ENCODE data around the gene RBM47. TPM values are rescaled to one million over a fixed set of nuclear protein-coding genes. Genes with fewer than 3 reads are reported as not detected.
"Not testable (repeated sequence)": the region's sequence is repeated elsewhere in the genome, so short reads cannot be mapped to it uniquely, and the experiment has no call there.

RBM47 gene
- total and polyA plus RNA-seq, 2 experiments from 2014 or later, result 35.6 to 139 TPM

GRCh38 chr4:40545487-40545886, 84.2 kb downstream of the RBM47 start:
- Mint-ChIP-seq H3K36me3 (ENCODE audit: low read depth) (peaks cover 70% of the 10 kb centered on the region), H3K4me1 (peaks cover 11% of the 10 kb centered on the region)
- not testable (repeated sequence) for H3K4me3 Mint-ChIP-seq; H3K9me3 Mint-ChIP-seq; ATAC-seq; DNase-seq (ENCODE audit: low spot score); H3K4me1 ChIP-seq (ENCODE audit: insufficient read depth); H3F3A ChIP-seq (replicated peaks; ENCODE audit: low read depth); H3K4me2 ChIP-seq; H3K4me3 ChIP-seq; H3K27me3 ChIP-seq (ENCODE audit: insufficient read depth); H3K27me3 Mint-ChIP-seq (ENCODE audit: insufficient read depth, low read depth, poor library complexity); H3K27ac Mint-ChIP-seq; H3K9me2 ChIP-seq (ENCODE audit: insufficient read depth); H2AFZ ChIP-seq
- Histone ChIP-seq H3K36me3 (ENCODE audit: insufficient read depth) (peaks cover 22% of the 10 kb centered on the region), H3K79me2 (replicated peaks; ENCODE audit: insufficient read depth) (peaks cover 71% of the 10 kb centered on the region), H4K20me1 (replicated peaks; ENCODE audit: insufficient read depth) (peaks cover 25% of the 10 kb centered on the region), H3K27ac (ENCODE audit: low read depth) (0 out of 2 replicates have a peak overlapping the region, but pooled peaks have one; percentile 20)

DNA sequence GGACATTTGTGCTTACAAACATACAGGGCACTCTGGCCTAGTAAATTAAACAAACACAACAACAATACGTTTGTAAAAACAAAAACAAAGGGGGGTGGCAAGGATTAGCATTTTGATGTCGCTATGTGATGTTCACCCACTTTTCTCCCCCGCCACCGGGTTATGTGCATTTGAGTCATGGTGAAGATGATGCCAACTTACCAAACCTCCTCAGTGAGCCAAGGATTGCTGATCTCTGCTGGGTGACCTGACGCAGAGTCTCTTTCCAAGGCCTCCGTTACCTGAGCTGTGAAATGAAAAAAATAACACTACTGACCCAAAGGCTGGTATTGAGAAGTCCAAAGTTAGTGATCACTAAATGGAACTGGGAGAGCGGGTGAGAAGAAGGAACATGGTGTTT, 85.4 kb downstream of the RBM47 start:
- Histone ChIP-seq H2AFZ (no peak overlapping the region), H4K20me1 (replicated peaks; ENCODE audit: insufficient read depth) (peaks cover 29% of the 10 kb centered on the region), H3K9me2 (ENCODE audit: insufficient read depth) (no peaks in the 10 kb centered on the region), H3K79me2 (replicated peaks; ENCODE audit: insufficient read depth) (peaks cover 67% of the 10 kb centered on the region), H3K36me3 (ENCODE audit: insufficient read depth) (peaks cover 29% of the 10 kb centered on the region), H3K27me3 (ENCODE audit: insufficient read depth) (no peaks in the 10 kb centered on the region), H3K4me3 (no peak overlapping the region), H3K4me2 (no peak overlapping the region), H3F3A (replicated peaks; ENCODE audit: low read depth) (no peaks in the 10 kb centered on the region), H3K27ac (ENCODE audit: low read depth) (0 out of 2 replicates have a peak overlapping the region, but pooled peaks have one; percentile 41), H3K4me1 (ENCODE audit: insufficient read depth) (peaks cover 4% of the 10 kb centered on the region; the same call in 1 of the 2 replicates)
- peaks cover 11% of the 10 kb centered on the region for H3K4me1 Mint-ChIP-seq
- peaks cover 4% of the 10 kb centered on the region for H3K27me3 Mint-ChIP-seq (ENCODE audit: insufficient read depth, low read depth, poor library complexity)
- H3K27ac Mint-ChIP-seq, result peak overlapping the region; percentile 65
- TF ChIP-seq ZNF462 (CRISPR knock-in tag; IDR thresholded peaks at IDR 0.05) (no peak), POLR2AphosphoS5 (IDR thresholded peaks at IDR 0.05; ENCODE audit: low read depth) (no peak), CREB1 (CRISPR knock-in tag; IDR thresholded peaks at IDR 0.05; ENCODE audit: low read depth) (no peak), EZH2 (IDR thresholded peaks at IDR 0.05; ENCODE audit: low read depth, unreplicated experiment) (no peak), ZNF114 (CRISPR knock-in tag; IDR thresholded peaks at IDR 0.05) (no peak)
- H3K36me3 Mint-ChIP-seq (ENCODE audit: low read depth), result peaks cover 68% of the 10 kb centered on the region
- DNase-seq (ENCODE audit: low spot score) (no peak), ATAC-seq (no peak)
- no peaks in the 10 kb centered on the region for H3K9me3 Mint-ChIP-seq
- no peak overlapping the region for H3K4me3 Mint-ChIP-seq

All from GM23338 (cell line).